SU-DHL-6 (cell line): ENCODE measurements around the gene DCC.

ENCODE experiments used
- H2AFZ ChIP-seq: fragments of 200-600 bp; sonication (generic); 2 replicates; pipeline ENCODE4 v1.6.1; 2014; ENCODE audit warnings: low read depth, mild to moderate bottlenecking, moderate library complexity, mixed read lengths, antibody characterized with exemption, low read length; ENCODE audit not compliant: severe bottlenecking
- H3F3A ChIP-seq: fragments of 200-600 bp; shearing (Covaris generic); 2 replicates; pipeline ENCODE4 v1.6.0; 2016; ENCODE audit warnings: antibody characterized with exemption, mild to moderate bottlenecking; ENCODE audit not compliant: insufficient read depth
- H3K27ac ChIP-seq: fragments of 200-600 bp; sonication (generic); 2 replicates; pipeline ENCODE4 v1.5.1; 2016; ENCODE audit warnings: low read depth, mild to moderate bottlenecking, low read length, moderate library complexity, mixed read lengths
- H3K27me3 ChIP-seq: fragments of 200-600 bp; sonication (generic), shearing (Covaris generic); 2 replicates; pipeline ENCODE4 v1.6.0; 2014; ENCODE audit warnings: mild to moderate bottlenecking, low read length
- H3K36me3 ChIP-seq: fragments of 200-600 bp; sonication (generic); 2 replicates; pipeline ENCODE4 v1.6.1; 2014; ENCODE audit warnings: mild to moderate bottlenecking, low read length, mixed read lengths
- H3K4me2 ChIP-seq: fragments of 300-600, 200-600 bp; shearing (Covaris generic), sonication (generic); 2 replicates; pipeline ENCODE4 v1.6.0; 2014; ENCODE audit warnings: low read length, low read depth, mild to moderate bottlenecking; ENCODE audit not compliant: poor library complexity, severe bottlenecking
- H3K4me3 ChIP-seq: fragments of 200-600 bp; sonication (generic); 2 replicates; pipeline ENCODE4 v1.5.1; 2014; ENCODE audit warnings: antibody characterized with exemption, low read length, mild to moderate bottlenecking, mixed read lengths; ENCODE audit not compliant: insufficient read depth, poor library complexity, severe bottlenecking
- H3K79me2 ChIP-seq: fragments of 200-600 bp; sonication (generic); 2 replicates; pipeline ENCODE4 v1.6.1; 2014; ENCODE audit warnings: mild to moderate bottlenecking, low read length, moderate library complexity; ENCODE audit not compliant: insufficient read depth
- H3K9ac ChIP-seq: fragments of 200-600 bp; sonication (generic); 2 replicates; pipeline ENCODE4 v1.7.0; 2014; ENCODE audit warnings: mild to moderate bottlenecking, low read length
- H3K9me2 ChIP-seq: fragments of 200-600 bp; sonication (generic); replicated peaks from 2 replicates; pipeline ENCODE4 v1.6.1; 2014; ENCODE audit warnings: low read length; ENCODE audit not compliant: insufficient read depth
- H3K9me3 ChIP-seq: fragments of 200-600 bp; sonication (generic); 2 replicates; pipeline ENCODE4 v1.6.1; 2014; ENCODE audit warnings: low read length, mixed read lengths; ENCODE audit not compliant: insufficient read depth
- H4K20me1 ChIP-seq: fragments of 200-600 bp; sonication (generic); 2 replicates; pipeline ENCODE4 v1.6.1; 2014; ENCODE audit warnings: low read depth, mild to moderate bottlenecking, antibody characterized with exemption, low read length, moderate library complexity, mixed read lengths
- EZH2phosphoT487 ChIP-seq: fragments of 200-600 bp; sonication (generic), shearing (Covaris generic); conservative IDR thresholded peaks from 2 replicates; pipeline ENCODE4 v1.6.1; 2018; ENCODE audit warnings: mild to moderate bottlenecking, antibody characterized with exemption, low read length, moderate library complexity, mixed read lengths
- TF ChIP-seq, protein P1 (sequence below): fragments of 200-600 bp; sonication (generic); IDR thresholded peaks from one replicate; pipeline ENCODE4 v1.5.1; 2017; ENCODE audit warnings: antibody characterized with exemption, mild to moderate bottlenecking, low read length, moderate library complexity; ENCODE audit not compliant: insufficient read depth, poor library complexity, severe bottlenecking

The DCC gene

DNA sequence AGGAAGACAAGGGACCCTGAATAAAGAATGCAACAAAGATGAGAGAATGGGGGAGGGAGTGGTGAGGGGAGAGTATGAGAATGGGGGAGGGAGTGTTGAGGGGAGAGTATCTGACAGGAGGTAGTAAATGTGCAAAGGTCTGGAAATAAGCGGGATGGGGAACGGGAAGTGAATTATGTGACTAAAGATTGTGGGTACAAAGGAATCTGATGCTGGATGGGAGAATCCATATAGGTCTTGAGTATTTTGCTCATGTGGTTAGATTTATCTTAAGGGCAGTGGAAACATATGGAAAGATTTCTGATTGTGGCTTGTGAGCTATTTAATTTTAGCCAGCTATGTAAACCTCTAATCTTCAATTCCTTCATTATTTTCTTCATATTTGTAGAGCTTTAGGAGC lies 593.4 kb downstream of the DCC start:
- Histone ChIP-seq H3K4me3 (no peak overlapping the region), H2AFZ (no peak overlapping the region), H3K9me3 (no peaks in the 10 kb centered on the region), H3K4me2 (no peak overlapping the region), H3K9ac (no peak overlapping the region), H3K36me3 (no peaks in the 10 kb centered on the region), H3K27ac (no peak overlapping the region), H3K9me2 (no peaks in the 10 kb centered on the region), H4K20me1 (no peaks in the 10 kb centered on the region), H3K27me3 (no peaks in the 10 kb centered on the region), H3K79me2 (no peaks in the 10 kb centered on the region), H3F3A (no peaks in the 10 kb centered on the region)
- TF ChIP-seq, protein P1, sequence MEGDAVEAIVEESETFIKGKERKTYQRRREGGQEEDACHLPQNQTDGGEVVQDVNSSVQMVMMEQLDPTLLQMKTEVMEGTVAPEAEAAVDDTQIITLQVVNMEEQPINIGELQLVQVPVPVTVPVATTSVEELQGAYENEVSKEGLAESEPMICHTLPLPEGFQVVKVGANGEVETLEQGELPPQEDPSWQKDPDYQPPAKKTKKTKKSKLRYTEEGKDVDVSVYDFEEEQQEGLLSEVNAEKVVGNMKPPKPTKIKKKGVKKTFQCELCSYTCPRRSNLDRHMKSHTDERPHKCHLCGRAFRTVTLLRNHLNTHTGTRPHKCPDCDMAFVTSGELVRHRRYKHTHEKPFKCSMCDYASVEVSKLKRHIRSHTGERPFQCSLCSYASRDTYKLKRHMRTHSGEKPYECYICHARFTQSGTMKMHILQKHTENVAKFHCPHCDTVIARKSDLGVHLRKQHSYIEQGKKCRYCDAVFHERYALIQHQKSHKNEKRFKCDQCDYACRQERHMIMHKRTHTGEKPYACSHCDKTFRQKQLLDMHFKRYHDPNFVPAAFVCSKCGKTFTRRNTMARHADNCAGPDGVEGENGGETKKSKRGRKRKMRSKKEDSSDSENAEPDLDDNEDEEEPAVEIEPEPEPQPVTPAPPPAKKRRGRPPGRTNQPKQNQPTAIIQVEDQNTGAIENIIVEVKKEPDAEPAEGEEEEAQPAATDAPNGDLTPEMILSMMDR = no peak
- TF ChIP-seq EZH2phosphoT487 = no peak

DNA sequence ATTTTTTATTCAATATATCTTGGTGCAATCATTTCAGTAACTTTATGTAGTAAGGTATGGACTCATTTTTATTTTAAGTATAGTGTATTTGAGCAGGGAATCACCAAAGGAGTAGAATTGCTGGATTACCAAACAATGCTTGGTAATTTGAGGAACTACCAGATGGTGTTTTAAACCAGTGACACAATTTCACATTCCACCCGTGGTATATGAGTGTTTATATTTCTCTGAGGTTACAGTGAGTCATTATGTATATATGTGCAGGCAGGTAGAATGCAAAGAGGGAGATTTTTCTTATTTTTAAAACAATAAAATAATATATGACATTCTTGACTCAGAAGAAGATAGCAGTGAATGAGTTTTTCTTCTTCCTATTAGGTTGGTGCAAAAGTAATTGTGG lies 596.9 kb downstream of the DCC start:
- H3K9me2 ChIP-seq = no peaks in the 10 kb centered on the region
- no peaks in the 10 kb centered on the region for H4K20me1 ChIP-seq
- no peaks in the 10 kb centered on the region for H3K9me3 ChIP-seq
- H3F3A ChIP-seq = no peaks in the 10 kb centered on the region
- no peak overlapping the region for H2AFZ ChIP-seq
- H3K79me2 ChIP-seq = no peaks in the 10 kb centered on the region
- TF ChIP-seq, protein P1 = no peak
- TF ChIP-seq EZH2phosphoT487 = no peak
- no peak overlapping the region for H3K27ac ChIP-seq
- no peak overlapping the region for H3K4me2 ChIP-seq
- no peak overlapping the region for H3K4me3 ChIP-seq
- H3K36me3 ChIP-seq = no peaks in the 10 kb centered on the region
- no peak overlapping the region for H3K9ac ChIP-seq
- no peaks in the 10 kb centered on the region for H3K27me3 ChIP-seq

DNA sequence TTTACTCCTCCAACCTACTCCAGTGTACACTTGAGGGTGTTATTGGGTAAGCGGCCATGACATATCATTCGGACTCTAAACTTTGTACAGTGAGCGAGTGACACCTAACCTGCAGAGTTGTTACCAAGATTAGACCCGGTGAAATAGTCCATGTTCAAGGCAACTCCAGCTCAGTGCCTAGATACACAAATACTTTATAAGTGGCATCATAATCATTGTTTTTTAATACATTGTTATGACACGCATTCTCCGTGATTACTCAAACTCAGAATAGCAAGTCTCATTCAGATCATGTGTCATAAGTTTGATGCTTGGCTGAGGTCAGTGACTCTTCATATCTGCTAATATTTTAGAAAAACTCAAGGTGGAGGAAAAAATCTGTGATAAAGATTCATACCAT lies 597.8 kb downstream of the DCC start:
- Histone ChIP-seq H4K20me1 (no peaks in the 10 kb centered on the region), H3K79me2 (no peaks in the 10 kb centered on the region), H3K9me3 (no peaks in the 10 kb centered on the region), H3K27me3 (no peaks in the 10 kb centered on the region), H3K4me2 (no peak overlapping the region), H3K9me2 (no peaks in the 10 kb centered on the region), H3K4me3 (no peak overlapping the region), H3K27ac (no peak overlapping the region), H3K9ac (no peak overlapping the region), H3K36me3 (no peaks in the 10 kb centered on the region), H3F3A (no peaks in the 10 kb centered on the region), H2AFZ (no peak overlapping the region)
- TF ChIP-seq EZH2phosphoT487 = no peak
- TF ChIP-seq, protein P1 = no peak
